Measurements from ENCODE around the gene WDR87.

The WDR87 gene

GRCh38 chr19:37905946-37906868 is at the start of gene WDR87:
Gene WDR87, minus strand, starts transcription at chr19:37906594. Its CDS starts 8,355 bp downstream, at chr19:37898239.
- H3K79me2 ChIP-seq (ENCODE audit: insufficient read depth, low read length) = peaks cover 31% of the 10 kb centered on the region
- H2AFZ ChIP-seq (ENCODE audit: low read length) = no peak within 1 kb of the TSS
- H3K9me3 ChIP-seq (ENCODE audit: low read length) = no peaks in the 10 kb centered on the region
- no peaks in the 10 kb centered on the region for H3K36me3 ChIP-seq (ENCODE audit: insufficient read depth, low read length)
- peak within 1 kb of the TSS; percentile 94 for H3K4me2 ChIP-seq (ENCODE audit: low read length)
- peaks cover 65% of the 10 kb centered on the region for H3K4me1 ChIP-seq (ENCODE audit: insufficient read depth, low read length, severe bottlenecking)
- TF ChIP-seq EZH2 (IDR thresholded peaks at IDR 0.05; ENCODE audit: borderline replicate concordance, low read length) = no peak
- TF ChIP-seq, protein P1, sequence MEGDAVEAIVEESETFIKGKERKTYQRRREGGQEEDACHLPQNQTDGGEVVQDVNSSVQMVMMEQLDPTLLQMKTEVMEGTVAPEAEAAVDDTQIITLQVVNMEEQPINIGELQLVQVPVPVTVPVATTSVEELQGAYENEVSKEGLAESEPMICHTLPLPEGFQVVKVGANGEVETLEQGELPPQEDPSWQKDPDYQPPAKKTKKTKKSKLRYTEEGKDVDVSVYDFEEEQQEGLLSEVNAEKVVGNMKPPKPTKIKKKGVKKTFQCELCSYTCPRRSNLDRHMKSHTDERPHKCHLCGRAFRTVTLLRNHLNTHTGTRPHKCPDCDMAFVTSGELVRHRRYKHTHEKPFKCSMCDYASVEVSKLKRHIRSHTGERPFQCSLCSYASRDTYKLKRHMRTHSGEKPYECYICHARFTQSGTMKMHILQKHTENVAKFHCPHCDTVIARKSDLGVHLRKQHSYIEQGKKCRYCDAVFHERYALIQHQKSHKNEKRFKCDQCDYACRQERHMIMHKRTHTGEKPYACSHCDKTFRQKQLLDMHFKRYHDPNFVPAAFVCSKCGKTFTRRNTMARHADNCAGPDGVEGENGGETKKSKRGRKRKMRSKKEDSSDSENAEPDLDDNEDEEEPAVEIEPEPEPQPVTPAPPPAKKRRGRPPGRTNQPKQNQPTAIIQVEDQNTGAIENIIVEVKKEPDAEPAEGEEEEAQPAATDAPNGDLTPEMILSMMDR (IDR thresholded peaks at IDR 0.05; ENCODE audit: low read length) = no peak
- H3K27ac ChIP-seq (ENCODE audit: low read depth, low read length, poor library complexity, severe bottlenecking) = peak within 1 kb of the TSS; percentile 95
- no peaks in the 10 kb centered on the region for H3K27me3 ChIP-seq (ENCODE audit: insufficient read depth, low read length)
- no peaks in the 10 kb centered on the region for H4K20me1 ChIP-seq (ENCODE audit: insufficient read depth, low read length)
- H3K4me3 ChIP-seq (ENCODE audit: low read depth, low read length, poor library complexity, severe bottlenecking) = peak within 1 kb of the TSS; percentile 98
- 0 out of 2 replicates have a peak, but pooled peaks cover 7% of the 10 kb centered on the region for H3F3A ChIP-seq (ENCODE audit: insufficient read depth, low read length)
- no peaks in the 10 kb centered on the region for H3K9me2 ChIP-seq (ENCODE audit: low read depth, low read length)
- H3K9ac ChIP-seq (ENCODE audit: low read length) = peak within 1 kb of the TSS; percentile 92

DNA sequence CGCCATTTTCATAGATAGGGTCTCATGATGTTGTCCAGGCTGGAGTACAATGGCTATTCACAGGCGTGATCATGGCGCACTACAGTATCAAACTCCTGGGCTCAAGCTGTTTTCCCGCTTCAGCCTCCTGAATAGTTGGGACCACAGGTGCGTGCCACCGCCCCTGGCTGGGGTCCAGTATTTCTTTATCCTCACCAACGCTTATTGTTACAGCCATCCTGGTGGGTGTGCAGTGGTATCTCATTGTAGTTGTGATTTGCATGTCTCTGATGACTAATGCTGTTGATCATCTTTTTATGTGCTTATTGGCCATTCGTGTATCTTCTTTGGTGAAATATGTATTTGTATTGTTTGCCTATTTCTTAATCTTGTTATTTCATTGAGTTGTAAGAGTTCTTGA is 49.6 kb upstream of the WDR87 start:
- Histone ChIP-seq H3F3A (ENCODE audit: insufficient read depth, low read length) (no peaks in the 10 kb centered on the region), H4K20me1 (ENCODE audit: insufficient read depth, low read length) (no peaks in the 10 kb centered on the region), H3K27me3 (ENCODE audit: insufficient read depth, low read length) (no peaks in the 10 kb centered on the region), H3K27ac (ENCODE audit: low read depth, low read length, poor library complexity, severe bottlenecking) (peak overlapping the region; percentile 13), H2AFZ (ENCODE audit: low read length) (no peak overlapping the region), H3K79me2 (ENCODE audit: insufficient read depth, low read length) (peaks cover 58% of the 10 kb centered on the region), H3K9ac (ENCODE audit: low read length) (no peak overlapping the region), H3K9me3 (ENCODE audit: low read length) (0 out of 2 replicates have a peak, but pooled peaks cover 3% of the 10 kb centered on the region), H3K4me3 (ENCODE audit: low read depth, low read length, poor library complexity, severe bottlenecking) (no peak overlapping the region), H3K9me2 (ENCODE audit: low read depth, low read length) (no peaks in the 10 kb centered on the region), H3K36me3 (ENCODE audit: insufficient read depth, low read length) (peaks cover 24% of the 10 kb centered on the region), H3K4me2 (ENCODE audit: low read length) (no peak overlapping the region), H3K4me1 (ENCODE audit: insufficient read depth, low read length, severe bottlenecking) (peaks cover 69% of the 10 kb centered on the region)
- TF ChIP-seq, protein P1 (IDR thresholded peaks at IDR 0.05; ENCODE audit: low read length) = no peak
- TF ChIP-seq EZH2 (IDR thresholded peaks at IDR 0.05; ENCODE audit: borderline replicate concordance, low read length) = no peak

DNA sequence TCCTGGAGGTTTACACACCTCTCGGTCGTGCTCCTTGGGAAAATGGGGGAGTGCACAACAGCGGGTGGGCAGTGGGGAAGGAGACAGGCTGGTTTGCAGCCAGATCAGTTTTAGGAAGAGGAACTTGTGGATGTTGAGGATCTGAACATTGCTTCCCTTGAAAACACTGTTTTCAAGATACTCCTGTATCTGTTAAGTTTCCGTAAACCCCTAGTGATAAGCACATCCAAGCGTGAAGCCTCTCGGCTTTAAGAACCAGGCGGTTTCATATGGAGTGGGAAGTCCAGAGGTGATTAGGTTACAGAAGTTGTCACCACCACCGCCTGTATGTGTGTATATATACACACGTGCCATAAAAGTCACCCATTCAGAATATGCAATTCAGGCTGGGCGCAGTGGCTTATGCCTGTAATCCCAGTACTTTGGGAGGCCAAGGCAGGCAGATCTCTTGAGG is 48.1 kb upstream of the WDR87 start:
- 0 out of 2 replicates have a peak, but pooled peaks cover 3% of the 10 kb centered on the region for H3K9me3 ChIP-seq (ENCODE audit: low read length)
- no peaks in the 10 kb centered on the region for H4K20me1 ChIP-seq (ENCODE audit: insufficient read depth, low read length)
- peaks cover 22% of the 10 kb centered on the region for H3K36me3 ChIP-seq (ENCODE audit: insufficient read depth, low read length)
- H3K4me1 ChIP-seq (ENCODE audit: insufficient read depth, low read length, severe bottlenecking) = peaks cover 67% of the 10 kb centered on the region
- no peaks in the 10 kb centered on the region for H3F3A ChIP-seq (ENCODE audit: insufficient read depth, low read length)
- H3K79me2 ChIP-seq (ENCODE audit: insufficient read depth, low read length) = peaks cover 50% of the 10 kb centered on the region
- no peaks in the 10 kb centered on the region for H3K9me2 ChIP-seq (ENCODE audit: low read depth, low read length)
- H3K9ac ChIP-seq (ENCODE audit: low read length) = peak overlapping the region; percentile 5; the same call in 1 of the 2 replicates
- peak overlapping the region; percentile 8; the same call in 1 of the 2 replicates for H3K4me2 ChIP-seq (ENCODE audit: low read length)
- peak overlapping the region; percentile 54 for H3K27ac ChIP-seq (ENCODE audit: low read depth, low read length, poor library complexity, severe bottlenecking)
- H3K4me3 ChIP-seq (ENCODE audit: low read depth, low read length, poor library complexity, severe bottlenecking) = no peak overlapping the region
- H3K27me3 ChIP-seq (ENCODE audit: insufficient read depth, low read length) = no peaks in the 10 kb centered on the region
- no peak for TF ChIP-seq EZH2 (IDR thresholded peaks at IDR 0.05; ENCODE audit: borderline replicate concordance, low read length)
- TF ChIP-seq, protein P1 (IDR thresholded peaks at IDR 0.05; ENCODE audit: low read length) = no peak
- H2AFZ ChIP-seq (ENCODE audit: low read length) = no peak overlapping the region

Measured in OCI-LY1 (cell line).